ENCODE measurements around the gene CERS6.

Gene CERS6

DNA sequence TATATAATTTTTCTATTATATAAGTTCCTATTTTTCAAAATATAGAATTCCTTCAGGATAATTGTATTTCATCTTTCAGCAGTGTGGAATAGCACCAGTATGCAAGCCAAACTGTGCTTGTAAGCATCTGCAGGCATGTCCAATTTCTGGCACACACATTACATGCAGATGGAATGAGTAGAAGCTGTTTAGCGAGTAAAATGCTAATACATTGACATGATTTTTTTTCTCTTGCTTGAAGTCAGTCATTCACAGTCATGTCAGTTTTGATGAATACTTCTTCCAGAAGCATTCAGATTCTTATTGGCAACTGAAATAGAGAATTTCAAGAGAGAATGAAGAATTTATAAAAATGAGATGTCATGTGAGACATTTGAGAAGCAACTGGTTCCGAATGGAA, 109.4 kb downstream of the CERS6 start:
- no peaks in the 10 kb centered on the region for H3K27me3 ChIP-seq
- TF ChIP-seq, protein P1, sequence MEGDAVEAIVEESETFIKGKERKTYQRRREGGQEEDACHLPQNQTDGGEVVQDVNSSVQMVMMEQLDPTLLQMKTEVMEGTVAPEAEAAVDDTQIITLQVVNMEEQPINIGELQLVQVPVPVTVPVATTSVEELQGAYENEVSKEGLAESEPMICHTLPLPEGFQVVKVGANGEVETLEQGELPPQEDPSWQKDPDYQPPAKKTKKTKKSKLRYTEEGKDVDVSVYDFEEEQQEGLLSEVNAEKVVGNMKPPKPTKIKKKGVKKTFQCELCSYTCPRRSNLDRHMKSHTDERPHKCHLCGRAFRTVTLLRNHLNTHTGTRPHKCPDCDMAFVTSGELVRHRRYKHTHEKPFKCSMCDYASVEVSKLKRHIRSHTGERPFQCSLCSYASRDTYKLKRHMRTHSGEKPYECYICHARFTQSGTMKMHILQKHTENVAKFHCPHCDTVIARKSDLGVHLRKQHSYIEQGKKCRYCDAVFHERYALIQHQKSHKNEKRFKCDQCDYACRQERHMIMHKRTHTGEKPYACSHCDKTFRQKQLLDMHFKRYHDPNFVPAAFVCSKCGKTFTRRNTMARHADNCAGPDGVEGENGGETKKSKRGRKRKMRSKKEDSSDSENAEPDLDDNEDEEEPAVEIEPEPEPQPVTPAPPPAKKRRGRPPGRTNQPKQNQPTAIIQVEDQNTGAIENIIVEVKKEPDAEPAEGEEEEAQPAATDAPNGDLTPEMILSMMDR (IDR thresholded peaks at IDR 0.05; ENCODE audit: low read depth, low read length) = no peak
- no peak overlapping the region for H3K4me3 ChIP-seq (ENCODE audit: low read depth, low read length)
- no peaks in the 10 kb centered on the region for H3K4me1 ChIP-seq
- no peaks in the 10 kb centered on the region for H3K9me3 ChIP-seq
- H3K36me3 ChIP-seq = no peaks in the 10 kb centered on the region
- DNase-seq = no peak

DNA sequence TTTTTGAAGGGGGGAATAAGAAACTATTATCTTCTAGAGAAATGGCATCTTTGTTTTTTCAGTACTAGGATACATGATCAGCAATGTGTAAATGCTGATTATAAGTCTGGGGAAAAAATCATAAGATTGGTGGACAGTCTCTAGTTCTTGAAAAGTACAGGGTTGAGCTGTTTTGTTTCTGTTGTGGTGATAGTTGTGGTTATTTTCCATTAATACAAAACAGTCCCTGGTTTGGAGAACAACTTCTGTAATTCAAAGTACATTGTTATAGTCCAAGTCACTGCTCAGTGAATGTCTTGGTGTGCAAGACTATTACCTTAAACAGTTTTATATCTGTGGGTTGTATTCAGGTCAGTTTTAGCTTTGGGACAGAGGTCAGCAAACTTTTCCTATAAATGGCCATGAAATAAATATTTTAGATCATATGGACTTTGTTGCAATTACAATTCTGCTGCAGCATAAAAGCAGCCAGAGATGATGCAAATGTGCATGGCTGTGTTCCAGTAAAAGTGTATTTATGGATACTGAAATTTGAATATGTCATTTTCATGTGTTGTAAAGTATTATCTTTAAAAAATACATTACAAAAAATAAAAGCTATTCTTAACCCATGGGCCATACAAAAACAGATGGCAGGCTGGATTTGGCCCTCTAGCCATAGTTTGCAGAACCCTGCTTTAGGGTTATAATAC, 111.0 kb downstream of the CERS6 start:
- DNase-seq = no peak
- Histone ChIP-seq H3K36me3 (no peaks in the 10 kb centered on the region), H3K4me3 (ENCODE audit: low read depth, low read length) (no peak overlapping the region), H3K9me3 (no peaks in the 10 kb centered on the region), H3K27me3 (no peaks in the 10 kb centered on the region), H3K4me1 (no peaks in the 10 kb centered on the region)
- TF ChIP-seq, protein P1 (IDR thresholded peaks at IDR 0.05; ENCODE audit: low read depth, low read length) = no peak

DNA sequence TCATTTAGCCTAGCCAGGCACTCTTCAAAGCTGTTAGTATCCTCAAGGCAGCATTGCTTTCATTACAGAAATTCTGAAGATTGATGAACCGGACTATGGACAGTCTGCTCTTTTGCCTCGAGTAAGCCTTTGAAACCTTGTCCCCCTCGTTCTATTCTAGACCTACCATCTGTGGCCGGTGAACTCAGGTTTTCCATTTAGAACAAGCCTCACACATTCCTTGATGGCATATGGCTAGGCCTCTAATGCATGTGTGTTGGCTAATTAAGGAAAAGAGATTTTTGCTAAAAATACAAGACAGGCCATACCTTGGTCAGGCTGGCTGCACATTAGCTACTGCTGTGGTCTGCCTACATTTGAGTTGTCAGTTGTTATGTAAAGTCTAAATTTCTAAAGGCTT, 111.8 kb downstream of the CERS6 start:
- no peak for DNase-seq
- Histone ChIP-seq H3K36me3 (no peaks in the 10 kb centered on the region), H3K4me3 (ENCODE audit: low read depth, low read length) (no peak overlapping the region), H3K4me1 (peaks cover 3% of the 10 kb centered on the region; the same call in 1 of the 2 replicates), H3K9me3 (no peaks in the 10 kb centered on the region), H3K27me3 (no peaks in the 10 kb centered on the region)
- TF ChIP-seq, protein P1 (IDR thresholded peaks at IDR 0.05; ENCODE audit: low read depth, low read length) = no peak

DNA sequence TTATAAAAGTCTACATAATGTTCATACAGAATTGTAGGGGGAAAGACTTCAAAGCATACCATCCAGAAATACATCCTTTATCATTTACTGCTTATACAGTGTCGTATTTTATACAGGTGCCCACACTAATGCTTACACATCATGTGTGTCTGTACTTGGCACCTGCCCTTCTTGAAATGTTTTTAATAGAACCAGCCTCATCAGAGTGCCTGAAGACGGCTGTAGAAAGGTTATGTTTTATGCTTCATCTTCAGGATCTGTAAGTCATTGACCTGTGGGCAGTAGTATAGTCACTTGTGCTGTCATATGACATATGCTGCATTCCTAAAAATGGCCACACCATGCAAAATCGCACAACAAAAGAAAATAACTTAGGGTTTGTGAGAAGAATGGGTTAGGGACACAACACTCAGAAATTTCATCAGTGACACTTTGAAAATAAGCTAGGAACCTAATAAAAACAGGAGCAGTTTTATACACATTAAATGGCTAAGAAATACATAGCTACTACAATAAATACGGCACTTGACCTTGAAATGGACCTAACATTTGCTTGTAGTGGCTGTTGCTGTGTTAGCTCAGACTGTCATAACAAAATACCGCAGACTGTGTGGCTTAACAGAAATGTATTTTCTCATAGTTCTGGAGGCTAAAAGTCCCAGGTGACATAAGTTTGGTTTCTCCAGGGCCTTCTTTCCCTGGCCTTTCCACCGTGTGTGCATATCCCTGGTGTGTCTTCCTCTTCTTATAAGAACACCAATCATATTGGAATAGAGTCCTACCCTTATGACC, 112.6 kb downstream of the CERS6 start:
- Histone ChIP-seq H3K9me3 (no peaks in the 10 kb centered on the region), H3K4me3 (ENCODE audit: low read depth, low read length) (no peak overlapping the region), H3K36me3 (no peaks in the 10 kb centered on the region), H3K4me1 (peaks cover 8% of the 10 kb centered on the region; the same call in 1 of the 2 replicates), H3K27me3 (no peaks in the 10 kb centered on the region)
- TF ChIP-seq, protein P1 (IDR thresholded peaks at IDR 0.05; ENCODE audit: low read depth, low read length) = no peak
- no peak for DNase-seq

DNA sequence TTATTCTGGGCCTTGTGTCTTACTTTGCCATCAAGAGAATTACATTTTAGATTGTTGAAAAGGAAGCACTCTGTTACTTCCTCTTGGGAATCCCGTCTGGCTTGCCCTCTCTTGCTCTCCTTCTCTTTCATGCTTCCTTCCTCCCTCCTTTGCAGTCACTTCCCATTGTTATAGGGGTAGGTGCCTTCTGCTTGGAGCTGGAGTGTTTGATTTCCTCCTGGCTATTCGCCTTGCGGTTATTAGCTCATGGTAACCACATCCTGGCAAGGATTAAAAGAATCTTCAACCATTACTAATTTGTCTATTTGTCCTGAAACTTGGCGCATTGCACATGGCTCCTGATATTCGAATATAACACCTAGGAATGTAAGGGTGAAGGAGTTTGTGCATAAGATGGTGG, 115.0 kb downstream of the CERS6 start:
- Histone ChIP-seq H3K9me3 (no peaks in the 10 kb centered on the region), H3K36me3 (no peaks in the 10 kb centered on the region), H3K27me3 (no peaks in the 10 kb centered on the region), H3K4me1 (peaks cover 9% of the 10 kb centered on the region; the same call in 1 of the 2 replicates), H3K4me3 (ENCODE audit: low read depth, low read length) (no peak overlapping the region)
- no peak for DNase-seq
- TF ChIP-seq, protein P1 (IDR thresholded peaks at IDR 0.05; ENCODE audit: low read depth, low read length) = no peak

Data from BE2C (cell line).